ENCODE data around the gene PIP5K1A.

DNA sequence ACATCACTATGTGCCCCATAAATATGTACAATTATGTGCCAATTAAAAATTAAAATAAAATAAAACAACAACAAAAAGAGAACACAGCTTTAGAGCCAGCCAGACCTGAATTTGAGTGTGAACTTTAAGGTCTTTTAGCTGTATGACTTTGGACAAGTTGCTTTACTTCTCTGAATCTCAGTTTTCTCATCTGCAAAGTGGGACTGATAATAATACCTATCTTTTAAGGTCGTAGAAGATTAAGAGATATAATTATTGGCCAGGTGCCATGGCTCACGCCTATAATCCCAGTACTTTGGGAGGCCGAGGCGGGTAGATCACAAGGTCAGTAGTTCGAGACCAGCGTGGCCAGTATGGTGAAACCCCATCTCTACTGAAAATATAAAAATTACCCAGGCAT lies 5.0 kb upstream of the PIP5K1A start:
- TF ChIP-seq, protein P1, sequence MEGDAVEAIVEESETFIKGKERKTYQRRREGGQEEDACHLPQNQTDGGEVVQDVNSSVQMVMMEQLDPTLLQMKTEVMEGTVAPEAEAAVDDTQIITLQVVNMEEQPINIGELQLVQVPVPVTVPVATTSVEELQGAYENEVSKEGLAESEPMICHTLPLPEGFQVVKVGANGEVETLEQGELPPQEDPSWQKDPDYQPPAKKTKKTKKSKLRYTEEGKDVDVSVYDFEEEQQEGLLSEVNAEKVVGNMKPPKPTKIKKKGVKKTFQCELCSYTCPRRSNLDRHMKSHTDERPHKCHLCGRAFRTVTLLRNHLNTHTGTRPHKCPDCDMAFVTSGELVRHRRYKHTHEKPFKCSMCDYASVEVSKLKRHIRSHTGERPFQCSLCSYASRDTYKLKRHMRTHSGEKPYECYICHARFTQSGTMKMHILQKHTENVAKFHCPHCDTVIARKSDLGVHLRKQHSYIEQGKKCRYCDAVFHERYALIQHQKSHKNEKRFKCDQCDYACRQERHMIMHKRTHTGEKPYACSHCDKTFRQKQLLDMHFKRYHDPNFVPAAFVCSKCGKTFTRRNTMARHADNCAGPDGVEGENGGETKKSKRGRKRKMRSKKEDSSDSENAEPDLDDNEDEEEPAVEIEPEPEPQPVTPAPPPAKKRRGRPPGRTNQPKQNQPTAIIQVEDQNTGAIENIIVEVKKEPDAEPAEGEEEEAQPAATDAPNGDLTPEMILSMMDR (IDR thresholded peaks at IDR 0.05): no peak
- no peak for TF ChIP-seq POLR2A (IDR thresholded peaks at IDR 0.05)
- TF ChIP-seq POLR2AphosphoS5 (IDR thresholded peaks at IDR 0.05): no peak
